D721Med (cell line): ENCODE results near the gene ZFYVE19.

Experiments used
- DNase-seq: peaks from one replicate; pipeline ENCODE4 v3.0.0; 2011; ENCODE audit warnings: low spot score; ENCODE audit not compliant: insufficient read length
- FAIRE-seq: peaks from 2 replicates; lab custom pipeline; 2011; peaks lifted over from hg19 to GRCh38; lab: Jason Lieb, UNC
- CTCF ChIP-seq: IDR thresholded peaks from 2 replicates; pipeline ENCODE4 v1.5.1; 2012; ENCODE audit warnings: mild to moderate bottlenecking, control low read depth; ENCODE audit not compliant: insufficient read depth; ENCODE audit errors: missing control alignments

ZFYVE19 gene

GRCh38 chr15:40850576-40851112, 43.8 kb downstream of the ZFYVE19 start:
- TF ChIP-seq CTCF, result no peak
- DNase-seq (no peak), FAIRE-seq (no peak)

- no peak for FAIRE-seq
- no peak for TF ChIP-seq CTCF
- no peak for DNase-seq
Observed at GRCh38 chr15:40852529-40852928, 45.6 kb downstream of the ZFYVE19 start.

GRCh38 chr15:40853241-40853890, 46.5 kb downstream of the ZFYVE19 start:
- DNase-seq, result no peak
- no peak for TF ChIP-seq CTCF
- FAIRE-seq, result no peak

GRCh38 chr15:40854161-40854560, 47.3 kb downstream of the ZFYVE19 start:
- TF ChIP-seq CTCF, result no peak
- no peak for DNase-seq
- FAIRE-seq, result no peak

GRCh38 chr15:40855706-40856234, 48.9 kb downstream of the ZFYVE19 start:
- TF ChIP-seq CTCF, result no peak
- DNase-seq (no peak), FAIRE-seq (no peak)

- FAIRE-seq (no peak), DNase-seq (no peak)
- TF ChIP-seq CTCF, result no peak
Observed at GRCh38 chr15:40856746-40857145, 49.9 kb downstream of the ZFYVE19 start.
